Measurements from ENCODE around the gene ZRANB3.

- TF ChIP-seq SUZ12 (IDR thresholded peaks at IDR 0.05; ENCODE audit: extremely low read depth, insufficient read depth, insufficient read length) (no peak), YY1 (IDR thresholded peaks at IDR 0.05; ENCODE audit: insufficient read depth, insufficient read length) (no peak)
Measured at GRCh38 chr2:135159191-135159590, 371.8 kb downstream of the ZRANB3 start.

Data from NT2/D1 (cell line).